Fibroblast of peridontal ligament (primary cell): ENCODE data around the gene C6orf136.

Experiments
- DNase-seq: peaks from one replicate; pipeline ENCODE4 v3.0.0-alpha.2; 2010; ENCODE audit errors: extremely low read depth

Gene C6orf136, protein sequence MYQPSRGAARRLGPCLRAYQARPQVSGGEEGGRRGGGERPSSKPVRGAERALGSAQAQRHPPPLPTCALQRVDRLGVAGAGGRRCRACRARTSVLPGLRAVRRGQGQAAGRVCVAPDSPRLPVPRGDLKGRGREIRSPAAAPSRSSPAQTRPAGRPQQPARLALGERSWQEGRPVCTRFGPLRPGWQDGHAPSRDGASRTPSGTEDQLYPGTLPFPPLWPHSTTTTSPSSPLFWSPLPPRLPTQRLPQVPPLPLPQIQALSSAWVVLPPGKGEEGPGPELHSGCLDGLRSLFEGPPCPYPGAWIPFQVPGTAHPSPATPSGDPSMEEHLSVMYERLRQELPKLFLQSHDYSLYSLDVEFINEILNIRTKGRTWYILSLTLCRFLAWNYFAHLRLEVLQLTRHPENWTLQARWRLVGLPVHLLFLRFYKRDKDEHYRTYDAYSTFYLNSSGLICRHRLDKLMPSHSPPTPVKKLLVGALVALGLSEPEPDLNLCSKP

DNA sequence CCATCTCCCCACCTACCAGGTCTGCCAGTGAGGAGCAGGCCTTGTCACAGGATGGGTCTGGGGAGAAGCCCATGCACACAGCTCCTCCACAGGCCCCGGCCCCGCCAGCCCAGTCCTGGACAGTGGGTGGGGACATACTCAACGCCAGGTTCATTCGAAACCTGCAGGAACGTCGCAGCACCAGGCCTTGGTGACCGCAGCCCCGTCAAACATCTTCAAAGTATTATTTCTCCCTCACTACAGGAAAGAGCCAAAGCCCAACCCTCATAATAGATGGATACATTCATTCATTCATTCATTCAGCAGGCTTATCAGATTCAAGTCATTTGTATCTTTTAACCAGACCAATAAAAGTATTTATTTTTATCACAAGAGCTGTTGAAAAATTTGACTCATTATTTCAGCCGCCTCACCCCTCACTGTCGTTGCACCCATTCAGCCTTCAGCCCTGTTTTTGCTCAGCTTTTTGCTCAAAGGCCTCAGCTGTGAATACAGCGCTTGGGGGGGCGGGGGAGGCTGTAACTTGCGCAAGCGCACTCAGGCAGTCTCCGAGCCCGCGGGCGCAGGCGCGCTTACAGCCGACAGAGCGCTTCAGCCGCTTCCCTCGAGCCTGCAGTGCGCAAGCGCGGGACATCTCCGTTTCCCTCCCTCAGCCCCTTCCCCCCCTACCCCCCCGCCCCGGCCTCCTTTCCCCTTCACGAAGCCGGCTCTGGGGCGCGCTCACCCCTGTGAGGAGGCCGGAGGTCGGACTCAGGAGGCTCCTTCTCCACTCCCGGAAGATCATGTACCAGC lies at the start of gene C6orf136:
TSS of gene C6orf136 (plus strand) at position 684 of the 792 bp plus-strand sequence. CDS start at position 783, 99 bp downstream.
- peak; percentile 90 for DNase-seq

DNA sequence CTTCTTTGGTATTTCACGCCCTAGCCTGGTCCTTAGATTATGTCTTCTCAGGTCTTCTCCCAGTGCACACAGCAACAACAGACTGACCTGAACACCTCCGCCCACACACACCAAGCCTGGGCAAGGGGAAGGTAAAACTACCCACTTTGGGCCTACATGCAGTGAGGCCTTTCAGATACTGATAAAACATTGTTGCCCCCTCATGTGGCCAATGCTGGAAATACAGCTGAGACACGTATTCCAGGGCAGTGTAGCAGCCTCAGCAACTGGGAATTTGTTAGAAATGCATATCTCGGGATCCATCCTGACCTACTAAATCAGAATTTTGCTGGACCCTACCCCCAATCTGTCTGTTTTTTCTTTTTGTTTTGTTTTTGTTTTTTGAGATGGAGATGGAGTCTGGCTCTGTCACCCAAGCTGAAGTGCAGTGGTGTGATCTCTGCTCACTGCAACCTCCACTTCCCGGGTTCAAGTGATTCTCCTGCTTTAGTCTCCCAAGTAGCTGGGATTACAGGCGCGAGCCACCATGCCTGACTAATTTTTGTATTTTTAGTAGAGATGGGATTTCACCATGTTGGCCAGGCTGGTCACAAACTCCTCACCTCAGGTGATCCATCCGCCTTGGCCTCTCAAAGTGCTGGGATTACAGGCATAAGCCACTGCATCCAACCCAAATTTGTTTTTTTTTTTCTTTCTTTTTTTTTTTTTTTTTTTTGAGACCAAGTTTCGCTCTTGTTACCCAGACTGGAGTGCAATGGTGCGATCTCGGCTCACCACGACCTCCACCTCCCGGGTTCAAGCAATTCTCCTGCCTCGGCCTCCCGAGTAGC lies 49.4 kb upstream of the C6orf136 start:
- DNase-seq = peak; percentile 84

DNA sequence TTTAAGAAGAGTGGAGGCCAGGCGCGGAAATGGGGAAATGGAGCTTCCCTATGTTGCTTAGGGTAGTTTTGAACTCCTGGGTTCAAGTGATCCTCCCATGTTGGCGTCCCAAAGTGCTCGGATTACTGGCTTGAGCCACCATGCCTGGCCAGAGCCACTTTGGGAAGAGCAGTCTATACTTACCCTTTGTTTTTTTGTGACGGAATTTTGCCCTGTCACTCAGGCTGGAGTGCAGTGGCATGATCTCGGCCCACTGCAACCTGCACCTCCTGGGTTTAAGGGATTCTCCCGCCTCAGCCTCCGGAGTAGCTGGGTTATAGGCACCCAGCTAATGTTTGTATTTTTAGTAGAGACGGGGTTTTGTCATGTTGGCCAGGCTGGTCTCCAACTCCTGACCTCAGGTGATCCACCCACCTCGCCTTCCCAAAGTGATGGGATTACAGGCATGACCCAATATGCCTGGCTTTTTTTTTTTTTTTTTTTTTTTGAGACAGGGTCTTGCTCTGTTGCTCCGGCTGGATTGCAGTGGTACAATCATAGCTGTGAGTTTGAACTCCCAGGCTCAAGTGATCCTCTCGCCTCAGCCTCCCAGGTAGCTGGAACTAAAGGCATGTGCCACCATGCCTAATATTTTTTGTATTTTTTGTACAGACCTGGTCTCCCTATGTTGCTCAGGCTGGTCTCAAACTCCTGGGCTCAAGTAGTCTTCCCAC lies 47.9 kb upstream of the C6orf136 start:
- no peak for DNase-seq

DNA sequence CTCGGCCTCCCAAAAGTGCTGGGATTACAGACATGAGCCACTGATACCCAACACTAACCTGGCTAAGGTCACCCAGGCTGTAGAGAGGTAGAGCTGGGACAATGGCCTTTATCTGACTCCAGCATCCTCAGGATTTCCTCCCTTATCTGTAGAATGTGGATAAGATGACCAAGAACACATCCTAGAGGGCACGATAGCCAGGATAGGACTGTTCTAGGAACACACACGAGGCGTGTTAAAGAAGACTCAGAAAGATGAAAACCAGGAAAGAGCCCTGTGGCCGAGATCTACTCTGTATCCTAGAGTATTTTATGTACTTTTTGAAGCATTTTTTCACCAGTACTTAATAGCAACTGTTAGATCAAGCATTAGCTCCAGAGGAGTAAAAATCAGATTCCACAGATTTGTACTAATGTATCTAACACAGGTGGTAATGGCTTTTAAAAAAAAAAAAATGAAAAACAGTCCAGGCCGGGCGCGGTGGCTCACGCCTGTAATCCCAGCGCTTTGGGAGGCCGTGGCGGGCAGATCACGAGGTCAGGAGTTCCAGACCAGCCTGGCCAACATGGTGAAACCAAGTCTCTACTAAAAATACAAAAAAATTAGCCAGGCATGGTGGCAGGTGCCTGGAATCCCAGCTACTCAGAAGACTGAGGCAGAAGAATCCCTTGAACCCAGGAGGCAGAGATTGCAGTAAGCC lies 47.2 kb upstream of the C6orf136 start:
- DNase-seq = no peak

DNA sequence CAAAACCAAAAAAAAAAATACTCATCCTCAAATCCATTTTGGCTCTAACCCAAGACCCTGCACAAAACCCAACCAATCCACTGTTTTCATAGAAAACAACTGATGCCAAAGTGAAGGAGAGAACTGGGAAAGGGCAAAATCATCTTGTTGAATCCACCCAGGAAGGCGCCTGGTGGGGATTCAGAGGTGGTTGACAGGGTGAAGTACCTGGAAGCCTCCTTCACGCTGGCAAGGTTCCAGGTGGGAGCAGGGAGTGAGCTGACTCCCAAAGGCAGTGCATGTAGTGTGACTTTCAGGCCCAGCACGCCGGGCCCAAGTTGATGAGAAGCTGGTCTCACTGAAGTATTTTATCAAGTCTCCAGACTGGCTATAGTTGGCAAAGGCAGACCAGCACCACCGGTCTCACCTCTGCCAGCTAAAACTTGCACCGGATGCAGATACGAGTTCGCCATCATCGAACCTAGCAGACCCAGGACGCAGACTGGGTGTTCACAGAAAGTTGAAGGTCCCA lies 46.4 kb upstream of the C6orf136 start:
- no peak for DNase-seq

DNA sequence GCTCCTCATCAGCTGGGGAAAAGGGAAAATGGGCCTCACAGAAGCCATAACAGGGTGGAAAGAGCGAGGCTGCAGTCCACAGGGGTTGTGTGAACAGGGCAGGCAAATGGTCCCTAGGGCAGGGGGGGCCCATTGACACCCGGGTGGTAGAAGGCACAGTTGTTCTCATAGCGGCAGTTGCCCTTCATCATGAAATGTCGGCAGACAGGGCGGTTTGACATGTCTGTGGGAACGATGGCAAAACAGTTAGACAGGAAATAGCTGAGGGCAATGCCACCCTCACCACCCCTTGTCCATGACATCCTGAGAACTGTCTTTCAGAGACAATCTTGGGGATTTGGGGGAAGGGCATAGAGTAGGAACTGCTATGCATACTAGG lies 45.5 kb upstream of the C6orf136 start:
- DNase-seq = no peak

DNA sequence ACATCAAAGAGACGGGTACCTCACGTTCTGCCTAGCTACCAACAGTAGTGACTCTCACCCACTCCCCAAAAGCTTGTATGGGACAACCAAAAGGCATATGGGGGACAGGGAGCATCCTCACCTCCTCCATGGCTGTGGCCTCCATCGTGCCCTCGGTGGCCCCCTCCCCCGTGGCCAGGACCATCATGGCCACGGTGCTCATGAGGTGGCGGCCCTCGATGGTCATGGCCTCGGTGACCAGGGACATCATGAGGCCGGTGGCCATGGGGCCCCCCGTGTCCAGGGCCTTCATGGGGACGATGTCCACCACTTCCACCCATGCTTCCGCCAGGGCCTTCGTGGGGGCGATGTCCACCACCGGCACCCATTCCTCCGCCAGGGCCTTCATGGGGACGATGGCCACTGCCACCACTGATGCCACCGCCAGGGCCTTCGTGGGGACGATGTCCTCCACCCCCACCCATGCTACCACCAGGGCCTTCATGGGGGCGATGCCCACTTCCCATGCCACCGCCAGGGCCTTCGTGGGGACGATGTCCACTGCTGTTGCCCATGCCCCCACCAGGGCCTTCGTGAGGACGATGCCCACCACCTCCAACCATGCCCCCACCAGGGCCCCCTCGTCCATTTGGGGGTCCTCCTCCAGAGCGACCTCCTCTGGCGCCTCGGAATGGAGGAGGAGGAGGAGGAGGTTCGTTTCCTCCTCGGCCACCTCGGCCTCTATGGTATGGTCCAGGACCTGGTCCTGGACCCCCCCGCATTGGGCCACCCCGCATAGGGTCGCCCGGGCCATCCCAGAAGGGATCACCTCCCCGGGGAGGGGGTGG lies 44.9 kb upstream of the C6orf136 start:
- no peak for DNase-seq

DNA sequence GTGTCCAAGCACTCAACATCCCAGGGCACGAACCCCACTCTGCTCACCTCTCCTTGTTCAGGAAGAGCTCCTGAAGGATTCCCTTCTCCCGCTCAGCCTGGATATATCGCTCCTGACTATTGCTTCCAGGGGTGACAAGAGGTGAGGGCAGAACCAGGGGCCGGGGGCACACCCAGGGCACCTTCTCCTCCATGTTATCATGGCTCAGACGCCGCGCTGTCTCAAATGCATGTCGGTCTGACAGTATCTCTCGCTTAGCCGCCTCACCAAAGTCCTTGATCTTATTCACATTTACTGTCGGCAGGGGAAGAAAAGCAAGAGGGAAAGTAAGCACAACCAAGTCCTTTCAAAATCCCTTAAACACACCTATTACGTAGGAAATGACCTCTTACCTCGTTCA lies 43.0 kb upstream of the C6orf136 start:
- DNase-seq = no peak

DNA sequence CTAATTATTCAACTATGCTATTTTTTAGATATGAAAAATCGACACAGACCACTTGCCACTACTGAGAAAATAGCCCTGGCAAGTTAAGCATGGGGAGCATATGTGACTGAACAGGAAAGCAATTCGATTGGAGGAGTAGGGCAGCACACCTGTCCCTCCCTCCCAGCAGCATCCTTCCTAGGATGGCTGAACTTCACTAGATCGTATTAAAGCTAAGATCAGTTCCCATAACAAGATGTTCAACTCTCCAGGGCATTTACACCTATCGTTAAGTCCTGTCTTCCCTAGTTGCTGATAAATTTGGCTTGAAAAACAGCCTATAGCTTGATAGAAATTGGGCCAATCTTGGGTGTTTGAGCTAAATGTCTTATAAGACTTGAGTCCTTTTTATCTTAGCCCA lies 36.9 kb upstream of the C6orf136 start:
- DNase-seq = no peak

DNA sequence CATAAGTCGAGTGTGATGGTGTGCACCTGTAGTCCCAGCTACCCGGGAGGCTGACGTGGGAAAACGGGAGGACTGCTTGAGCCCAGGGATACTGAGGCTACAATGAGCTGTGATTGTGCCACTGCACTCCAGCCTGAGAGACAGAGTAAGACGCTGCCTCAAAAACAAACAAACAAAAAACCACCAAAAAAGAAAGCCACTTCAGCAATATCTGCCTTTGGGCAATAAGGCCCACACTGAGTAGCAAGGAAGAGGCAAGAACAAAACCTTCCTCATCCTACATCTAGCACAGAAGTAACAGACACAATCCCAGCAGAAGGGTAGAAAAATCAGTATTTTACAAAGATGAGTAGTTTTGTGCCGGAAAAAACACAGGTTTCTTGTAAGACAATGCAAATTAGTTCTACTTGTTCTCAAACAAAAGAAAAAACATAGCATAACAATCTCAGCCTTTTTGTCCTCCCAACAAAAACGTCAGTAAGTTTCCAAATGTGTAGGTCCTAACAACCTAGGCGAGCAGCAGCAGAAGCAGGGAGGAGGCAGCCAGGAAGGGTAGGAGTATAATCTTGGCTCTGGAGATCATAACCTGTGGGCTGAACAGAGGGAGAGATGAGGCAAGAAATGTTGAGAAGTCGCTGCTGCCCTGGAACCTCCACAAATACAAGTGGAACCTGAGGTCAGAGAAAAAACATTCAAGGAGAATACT lies 35.6 kb upstream of the C6orf136 start:
- no peak for DNase-seq

DNA sequence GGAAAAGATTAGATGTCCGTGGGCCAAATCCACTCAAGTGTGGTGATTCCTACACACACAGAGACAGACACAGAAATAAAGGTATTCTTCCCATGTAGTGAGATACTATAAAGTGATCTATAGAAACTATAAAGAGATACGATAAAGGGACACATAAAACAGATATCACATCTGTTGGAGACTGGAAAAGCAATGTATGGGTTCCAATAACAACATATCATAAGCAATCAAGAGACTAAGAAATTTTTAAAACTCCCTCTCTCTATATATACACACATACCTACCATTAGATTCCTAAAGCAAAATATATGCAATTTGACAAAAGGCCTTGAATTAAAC lies 35.1 kb upstream of the C6orf136 start:
- no peak for DNase-seq

DNA sequence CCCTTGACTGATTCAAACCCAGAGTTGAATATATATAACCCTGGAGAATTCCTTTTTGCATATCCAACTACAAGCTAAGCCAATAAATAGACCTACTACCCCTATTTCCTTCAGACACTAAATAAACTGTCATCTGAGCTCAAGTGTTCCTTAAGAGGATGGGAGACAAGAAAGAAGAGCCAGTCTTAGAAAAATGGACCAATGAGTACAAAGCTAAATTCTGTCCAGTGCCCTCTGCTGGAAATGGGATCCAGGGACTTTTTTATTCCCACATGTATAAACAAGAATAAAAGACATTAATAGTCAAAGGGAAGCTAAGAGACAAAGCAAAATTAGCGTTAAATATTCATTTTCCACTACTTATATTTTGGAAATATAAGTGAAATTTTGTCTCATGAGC lies 34.7 kb upstream of the C6orf136 start:
- peak; percentile 64 for DNase-seq

DNA sequence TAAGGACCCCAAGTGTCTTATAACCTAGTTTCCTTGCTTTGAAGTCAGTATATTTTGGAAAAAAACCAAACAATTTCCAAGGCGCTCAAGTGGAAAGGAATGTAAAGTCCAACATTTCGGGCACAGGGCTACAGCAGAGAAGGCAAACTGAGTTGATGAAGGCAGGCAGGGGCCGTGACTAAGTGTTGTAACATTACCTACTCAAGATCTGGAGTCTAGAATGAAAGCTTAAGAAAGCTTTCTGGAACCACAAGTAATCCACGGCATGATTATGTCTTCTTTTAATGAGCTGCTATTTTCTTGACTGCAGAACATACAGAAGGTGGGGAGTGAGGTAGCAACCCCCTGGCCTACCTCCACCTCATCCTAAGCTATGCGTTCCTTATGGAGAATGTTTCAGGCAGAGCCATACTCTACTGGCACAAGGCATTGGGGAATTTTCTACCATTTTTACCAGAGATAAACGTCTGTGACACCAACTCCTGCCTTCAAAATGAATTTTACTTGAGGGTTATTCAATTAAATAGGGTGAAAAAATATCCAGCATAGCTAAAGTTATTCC lies 34.2 kb upstream of the C6orf136 start:
- DNase-seq = peak; percentile 69

DNA sequence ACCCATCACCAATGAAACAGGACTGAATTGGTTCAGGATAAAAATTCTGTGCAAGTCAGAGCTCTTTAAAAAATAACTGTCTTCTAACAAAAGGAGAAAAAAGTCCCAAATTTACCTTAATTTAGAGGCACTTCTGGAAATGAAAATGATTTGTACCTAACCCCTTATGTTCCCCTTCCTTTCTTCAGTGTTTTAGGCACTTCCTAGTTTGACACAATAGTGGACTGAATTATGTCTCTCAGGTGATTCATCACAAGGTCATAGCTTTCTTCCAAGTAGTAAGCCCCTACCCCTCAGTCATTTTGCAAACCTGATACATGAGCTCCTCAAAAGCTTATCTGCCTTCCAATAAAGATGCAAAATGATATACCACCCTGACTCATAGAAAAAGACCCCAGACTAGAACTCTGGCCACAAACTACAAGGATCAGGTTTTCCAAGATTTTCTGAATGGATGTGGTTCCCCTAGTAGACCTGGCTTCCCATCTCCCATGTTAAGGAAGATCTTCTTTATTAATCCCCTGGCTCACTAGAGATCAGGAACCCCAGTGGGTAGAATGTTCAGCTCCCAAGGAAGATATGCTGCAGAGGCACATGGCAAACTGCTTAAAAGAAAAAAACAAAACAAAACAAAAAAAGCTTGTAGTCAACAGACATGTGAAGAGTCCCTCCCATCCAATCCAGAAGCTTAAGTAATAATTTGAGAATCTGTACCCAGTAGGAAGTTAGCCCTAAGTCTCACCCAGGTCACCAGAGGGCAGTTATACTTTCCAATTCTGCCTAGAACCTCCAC lies 33.5 kb upstream of the C6orf136 start:
- peak; percentile 22 for DNase-seq

DNA sequence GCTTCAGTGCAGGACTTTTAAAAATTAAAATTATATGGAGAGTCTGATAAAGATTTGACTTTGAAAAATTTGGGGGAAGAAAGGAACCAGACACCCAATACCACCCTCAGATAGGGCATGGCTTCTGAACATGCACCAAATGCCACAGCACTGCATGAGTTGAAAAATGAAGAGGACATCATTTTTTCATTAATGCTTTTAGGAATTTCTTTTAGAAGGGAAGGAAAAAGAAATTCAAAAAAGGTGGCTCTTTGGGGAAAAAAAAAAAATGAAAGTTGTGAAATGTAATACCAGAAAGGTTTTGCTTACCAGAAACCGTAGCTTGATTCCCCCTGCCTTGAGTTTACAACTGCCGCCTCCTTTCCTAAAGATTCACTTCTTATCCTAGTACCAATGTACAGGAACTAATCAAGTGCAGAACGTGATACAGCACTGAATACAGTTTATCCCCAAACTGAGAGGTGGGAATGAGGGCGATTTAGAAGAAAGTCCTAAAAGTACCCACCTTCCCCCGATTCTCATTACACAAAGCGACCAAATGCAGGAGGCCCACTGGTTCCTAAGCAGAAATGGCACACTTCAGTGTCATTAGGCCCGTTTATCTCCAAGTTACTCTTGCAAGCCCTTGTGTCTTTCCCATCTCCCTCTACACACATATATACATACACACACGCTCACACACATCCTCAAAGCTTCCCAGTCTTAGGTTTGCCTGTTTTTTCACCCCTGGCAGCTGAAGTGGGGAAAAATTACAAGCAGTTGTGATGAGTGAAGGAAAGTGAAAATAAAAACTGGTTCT lies 32.7 kb upstream of the C6orf136 start:
- no peak for DNase-seq

DNA sequence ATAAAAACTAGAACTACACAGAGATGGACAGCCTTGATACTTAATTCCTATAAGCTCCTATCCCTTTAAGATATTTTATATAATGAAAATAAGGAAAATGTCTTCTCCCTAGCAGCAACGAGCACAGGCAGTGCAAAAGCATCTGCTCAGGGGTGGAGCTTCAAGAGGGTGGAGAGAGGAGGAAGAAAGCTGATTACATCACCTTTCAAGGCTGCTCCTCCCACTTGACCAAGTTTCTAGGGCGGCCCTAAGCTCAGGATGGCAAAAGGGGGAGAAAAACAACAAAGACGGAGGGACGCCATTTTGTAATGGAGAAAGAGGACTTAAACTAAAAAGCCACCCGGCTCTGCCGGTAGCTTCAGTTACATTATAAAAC lies 32.1 kb upstream of the C6orf136 start:
- DNase-seq = peak; percentile 99
